ENCODE data around the gene NAV3.

GRCh38 chr12:77782766-77783165 is 47.9 kb upstream of the NAV3 start:
- TF ChIP-seq, protein P1, sequence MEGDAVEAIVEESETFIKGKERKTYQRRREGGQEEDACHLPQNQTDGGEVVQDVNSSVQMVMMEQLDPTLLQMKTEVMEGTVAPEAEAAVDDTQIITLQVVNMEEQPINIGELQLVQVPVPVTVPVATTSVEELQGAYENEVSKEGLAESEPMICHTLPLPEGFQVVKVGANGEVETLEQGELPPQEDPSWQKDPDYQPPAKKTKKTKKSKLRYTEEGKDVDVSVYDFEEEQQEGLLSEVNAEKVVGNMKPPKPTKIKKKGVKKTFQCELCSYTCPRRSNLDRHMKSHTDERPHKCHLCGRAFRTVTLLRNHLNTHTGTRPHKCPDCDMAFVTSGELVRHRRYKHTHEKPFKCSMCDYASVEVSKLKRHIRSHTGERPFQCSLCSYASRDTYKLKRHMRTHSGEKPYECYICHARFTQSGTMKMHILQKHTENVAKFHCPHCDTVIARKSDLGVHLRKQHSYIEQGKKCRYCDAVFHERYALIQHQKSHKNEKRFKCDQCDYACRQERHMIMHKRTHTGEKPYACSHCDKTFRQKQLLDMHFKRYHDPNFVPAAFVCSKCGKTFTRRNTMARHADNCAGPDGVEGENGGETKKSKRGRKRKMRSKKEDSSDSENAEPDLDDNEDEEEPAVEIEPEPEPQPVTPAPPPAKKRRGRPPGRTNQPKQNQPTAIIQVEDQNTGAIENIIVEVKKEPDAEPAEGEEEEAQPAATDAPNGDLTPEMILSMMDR (IDR thresholded peaks at IDR 0.05), result no peak
- TF ChIP-seq POLR2AphosphoS5 (IDR thresholded peaks at IDR 0.05) (no peak), POLR2A (IDR thresholded peaks at IDR 0.05) (no peak)
